OCI-LY3 (cell line): ENCODE measurements around the gene RPS16.
"Not testable (repeated sequence)": the region's sequence is repeated elsewhere in the genome, so short reads cannot be mapped to it uniquely, and the experiment has no call there.

Experiments used
- H2AFZ ChIP-seq: fragments of 200-600, 300-600 bp; shearing (Covaris generic); 2 replicates; pipeline ENCODE4 v1.6.0; 2014; ENCODE audit warnings: antibody characterized with exemption, low read depth, low read length
- H3K27ac ChIP-seq: fragments of 200-600, 300-600 bp; sonication (generic); 2 replicates; pipeline ENCODE4 v1.5.1; 2014; ENCODE audit warnings: mild to moderate bottlenecking, low read length, moderate library complexity, mixed read lengths
- H3K27me3 ChIP-seq: fragments of 200-600, 300-600 bp; sonication (generic); 2 replicates; pipeline ENCODE4 v1.6.1; 2014; ENCODE audit warnings: low read depth, low read length, mixed read lengths
- H3K36me3 ChIP-seq: fragments of 200-600, 300-600 bp; sonication (generic); replicated peaks from 2 replicates; pipeline ENCODE3; 2014; ENCODE audit warnings: low read depth, low read length, mixed read lengths
- H3K4me1 ChIP-seq: fragments of 300-600, 200-600 bp; sonication (generic); 2 replicates; pipeline ENCODE4 v1.6.1; 2014; ENCODE audit warnings: low read length, mixed read lengths
- H3K4me2 ChIP-seq: fragments of 200-600, 300-600 bp; sonication (generic); 2 replicates; pipeline ENCODE4 v1.6.1; 2014; ENCODE audit warnings: low read length, mixed read lengths
- H3K4me3 ChIP-seq: fragments of 300-600, 200-600 bp; sonication (generic); 2 replicates; pipeline ENCODE4 v1.5.1; 2014; ENCODE audit warnings: antibody characterized with exemption, mild to moderate bottlenecking, low read length, moderate library complexity
- H3K79me2 ChIP-seq: fragments of 300-600, 200-600 bp; shearing (Covaris generic); 2 replicates; pipeline ENCODE4 v1.6.1; 2014; ENCODE audit warnings: mild to moderate bottlenecking, low read length, mixed read lengths
- H3K9ac ChIP-seq: fragments of 300-600, 200-600 bp; shearing (Covaris generic); 2 replicates; pipeline ENCODE4 v1.6.0; 2014; ENCODE audit warnings: mild to moderate bottlenecking, low read length, moderate library complexity
- H3K9me3 ChIP-seq: fragments of 200-600, 300-600 bp; shearing (Covaris generic); 2 replicates; pipeline ENCODE4 v1.6.1; 2014; ENCODE audit warnings: low read length, mixed read lengths; ENCODE audit not compliant: insufficient read depth
- H4K20me1 ChIP-seq: fragments of 200-600, 300-600 bp; sonication (generic); 2 replicates; pipeline ENCODE4 v1.6.1; 2016; ENCODE audit warnings: low read length, mixed read lengths; ENCODE audit not compliant: insufficient read depth
- EZH2phosphoT487 ChIP-seq: fragments of 200-600 bp; shearing (Covaris generic); IDR thresholded peaks from 2 replicates; pipeline ENCODE4 v1.6.1; 2018; ENCODE audit warnings: antibody characterized with exemption, mixed run types, low read depth
- TF ChIP-seq, protein P1 (sequence below): fragments of 200-600, 300-600 bp; sonication (generic); IDR thresholded peaks from 2 replicates; pipeline ENCODE4 v1.5.1; 2014; ENCODE audit warnings: antibody characterized with exemption, low read length, low read depth

RPS16 gene

DNA sequence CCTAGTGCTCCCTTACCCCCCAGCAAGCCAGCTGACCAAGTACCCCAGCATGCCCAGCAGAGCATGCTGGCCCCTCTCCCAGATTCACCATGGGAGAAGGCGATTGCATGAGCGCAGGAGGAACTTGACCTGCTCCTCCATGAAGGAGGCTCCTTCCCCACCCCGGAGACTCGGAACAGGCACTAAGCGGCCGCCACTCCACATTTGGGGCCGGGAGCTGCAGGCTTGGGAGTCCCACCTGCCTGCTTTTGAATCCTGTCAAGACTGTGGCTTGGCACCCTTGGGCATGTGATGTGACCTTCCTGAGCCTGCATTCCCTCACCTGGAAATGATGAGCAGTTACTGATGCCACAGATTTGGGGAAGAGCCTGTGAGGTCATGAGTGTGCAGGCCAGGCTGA lies 32.2 kb upstream of the RPS16 start:
- Histone ChIP-seq H3K4me3 (no peak overlapping the region), H3K79me2 (0 out of 2 replicates have a peak, but pooled peaks cover 9% of the 10 kb centered on the region), H3K9ac (no peak overlapping the region), H3K27me3 (no peaks in the 10 kb centered on the region), H4K20me1 (0 out of 2 replicates have a peak, but pooled peaks cover 6% of the 10 kb centered on the region), H3K4me2 (no peak overlapping the region), H3K4me1 (no peaks in the 10 kb centered on the region), H3K9me3 (no peaks in the 10 kb centered on the region), H3K27ac (no peak overlapping the region), H3K36me3 (peaks cover 76% of the 10 kb centered on the region), H2AFZ (no peak overlapping the region)
- no peak for TF ChIP-seq EZH2phosphoT487
- TF ChIP-seq, protein P1, sequence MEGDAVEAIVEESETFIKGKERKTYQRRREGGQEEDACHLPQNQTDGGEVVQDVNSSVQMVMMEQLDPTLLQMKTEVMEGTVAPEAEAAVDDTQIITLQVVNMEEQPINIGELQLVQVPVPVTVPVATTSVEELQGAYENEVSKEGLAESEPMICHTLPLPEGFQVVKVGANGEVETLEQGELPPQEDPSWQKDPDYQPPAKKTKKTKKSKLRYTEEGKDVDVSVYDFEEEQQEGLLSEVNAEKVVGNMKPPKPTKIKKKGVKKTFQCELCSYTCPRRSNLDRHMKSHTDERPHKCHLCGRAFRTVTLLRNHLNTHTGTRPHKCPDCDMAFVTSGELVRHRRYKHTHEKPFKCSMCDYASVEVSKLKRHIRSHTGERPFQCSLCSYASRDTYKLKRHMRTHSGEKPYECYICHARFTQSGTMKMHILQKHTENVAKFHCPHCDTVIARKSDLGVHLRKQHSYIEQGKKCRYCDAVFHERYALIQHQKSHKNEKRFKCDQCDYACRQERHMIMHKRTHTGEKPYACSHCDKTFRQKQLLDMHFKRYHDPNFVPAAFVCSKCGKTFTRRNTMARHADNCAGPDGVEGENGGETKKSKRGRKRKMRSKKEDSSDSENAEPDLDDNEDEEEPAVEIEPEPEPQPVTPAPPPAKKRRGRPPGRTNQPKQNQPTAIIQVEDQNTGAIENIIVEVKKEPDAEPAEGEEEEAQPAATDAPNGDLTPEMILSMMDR: no peak

DNA sequence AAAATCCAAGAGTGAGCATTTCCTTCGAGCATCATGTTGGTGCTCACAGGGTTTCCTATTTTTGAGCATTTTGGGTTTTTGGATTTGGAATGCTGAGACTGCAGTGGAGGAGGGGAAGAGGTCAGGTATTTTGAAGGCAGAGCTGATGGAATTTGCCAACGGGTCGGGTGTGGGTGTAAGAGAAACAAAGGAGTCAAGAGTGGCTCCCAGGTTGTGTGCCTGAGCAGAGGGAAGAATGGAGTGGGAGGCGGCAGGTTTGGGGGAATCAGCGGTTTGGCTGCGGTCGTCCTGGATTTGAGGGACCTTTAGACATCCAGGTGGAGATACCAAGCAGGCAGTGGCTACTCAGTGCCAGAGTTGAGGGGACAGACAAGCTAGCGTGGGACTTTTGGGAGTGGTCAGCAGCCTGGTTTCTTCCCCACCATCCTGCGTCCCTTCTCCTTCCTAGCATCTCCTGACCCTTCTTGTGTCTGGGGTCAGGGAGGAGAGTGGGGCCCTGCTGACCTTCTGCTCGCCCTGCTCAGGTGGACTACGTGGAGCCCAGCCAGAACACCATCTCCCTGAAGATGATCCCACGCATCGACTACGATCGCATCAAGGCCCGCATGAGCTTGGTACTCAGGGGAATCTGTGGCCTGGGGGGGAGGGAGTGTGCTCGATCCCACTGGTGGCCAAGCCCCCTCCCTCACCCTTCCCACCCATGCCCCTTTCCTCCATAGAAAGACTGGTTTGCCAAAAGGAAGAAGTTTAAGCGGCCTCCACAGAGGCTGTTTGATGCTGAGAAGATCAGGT lies 30.4 kb upstream of the RPS16 start:
- no peak overlapping the region for H3K4me3 ChIP-seq
- H3K27ac ChIP-seq: no peak overlapping the region
- no peak for TF ChIP-seq EZH2phosphoT487
- TF ChIP-seq, protein P1: no peak
- no peaks in the 10 kb centered on the region for H3K27me3 ChIP-seq
- H4K20me1 ChIP-seq: 0 out of 2 replicates have a peak, but pooled peaks cover 6% of the 10 kb centered on the region
- no peak overlapping the region for H3K9ac ChIP-seq
- no peaks in the 10 kb centered on the region for H3K9me3 ChIP-seq
- H3K36me3 ChIP-seq: peaks cover 71% of the 10 kb centered on the region
- H2AFZ ChIP-seq: no peak overlapping the region
- H3K4me1 ChIP-seq: no peaks in the 10 kb centered on the region
- no peak overlapping the region for H3K4me2 ChIP-seq
- 0 out of 2 replicates have a peak, but pooled peaks cover 9% of the 10 kb centered on the region for H3K79me2 ChIP-seq

DNA sequence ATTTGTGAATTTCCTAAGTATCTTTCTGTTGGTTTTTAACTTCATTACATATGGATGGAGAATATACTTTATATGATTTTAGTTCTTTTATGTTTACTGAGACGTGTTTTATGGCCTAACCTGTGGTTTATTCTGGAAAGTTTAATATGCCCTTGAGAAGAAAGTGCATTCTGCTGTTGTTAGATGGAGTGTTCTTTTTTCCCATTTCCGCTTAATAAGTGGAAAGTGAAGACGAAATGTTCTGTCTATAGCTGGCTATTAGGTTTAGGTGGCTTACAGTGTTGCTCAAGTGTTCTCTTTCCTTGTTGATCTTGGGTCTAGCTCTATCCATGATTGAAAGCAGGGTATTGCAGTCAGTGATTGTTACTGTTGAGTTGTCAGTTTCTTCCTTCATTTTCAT lies 27.7 kb upstream of the RPS16 start:
- Histone ChIP-seq H3K27me3 (no peaks in the 10 kb centered on the region), H3K36me3 (peaks cover 66% of the 10 kb centered on the region), H3K9ac (no peak overlapping the region), H3K4me1 (no peaks in the 10 kb centered on the region), H4K20me1 (peaks cover 6% of the 10 kb centered on the region; the same call in 1 of the 2 replicates), H2AFZ (no peak overlapping the region), H3K4me3 (no peak overlapping the region), H3K27ac (no peak overlapping the region), H3K4me2 (no peak overlapping the region), H3K9me3 (no peaks in the 10 kb centered on the region), H3K79me2 (peaks cover 12% of the 10 kb centered on the region; the same call in 1 of the 2 replicates)
- TF ChIP-seq, protein P1: no peak
- no peak for TF ChIP-seq EZH2phosphoT487

DNA sequence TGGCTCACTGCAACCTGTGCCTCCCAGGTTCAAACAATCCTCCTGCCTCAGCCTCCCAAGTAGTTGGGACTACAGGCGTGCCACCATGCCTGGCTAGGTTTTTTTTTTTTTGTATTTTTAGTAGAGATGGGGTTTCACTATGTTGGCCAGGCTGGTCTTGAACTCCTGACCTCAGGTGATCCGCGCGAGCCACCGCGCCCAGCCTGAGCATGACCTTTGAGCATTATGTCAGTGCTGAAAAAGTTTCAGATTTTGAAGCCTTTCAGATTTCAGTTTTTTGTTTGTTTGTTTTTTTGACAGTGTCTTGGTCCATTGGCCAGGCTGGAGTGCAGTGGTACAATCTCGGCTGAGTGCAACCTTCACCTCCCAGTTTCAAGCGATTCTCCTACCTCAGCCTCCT lies 15.5 kb upstream of the RPS16 start:
- H3K27me3 ChIP-seq: not testable (repeated sequence)
- H3K36me3 ChIP-seq: peaks cover 65% of the 10 kb centered on the region

More for the DNA sequence above, 15.5 kb upstream of the RPS16 start:
- Histone ChIP-seq H3K4me1 (peaks cover 38% of the 10 kb centered on the region), H4K20me1 (peaks cover 67% of the 10 kb centered on the region), H3K79me2 (peaks cover 95% of the 10 kb centered on the region)
- H2AFZ ChIP-seq, H3K4me2 ChIP-seq, H3K27ac ChIP-seq, H3K4me3 ChIP-seq, H3K9me3 ChIP-seq, H3K9ac ChIP-seq: not testable (repeated sequence)
